A549 (cell line): Measurements from ENCODE around the gene EVI5L. TPM values are rescaled to one million over a fixed set of nuclear protein-coding genes. Genes with fewer than 3 reads are reported as not detected.

Experiments used
- ATAC-seq, 2 experiments: fragments of 200-7000 bp in 1 of 2; fragments of >200 bp in 1 of 2; cut with Nextera tagmentation in 1 of 2; cut with Tn5 transposase in 1 of 2; 3 replicates each; pipeline versions ENCODE4 v1.8.0 to v1.9.1; 2018 to 2020; ENCODE audit warnings: mild to moderate bottlenecking in 1 of 2, moderate library complexity in 1 of 2
- CTCF ChIA-PET: fragments of 300-600 bp; sonication (Branson Sonifier 250); formaldehyde crosslinking; extraction: SDS; loops from one replicate; lab custom pipeline; 2021; ENCODE audit warnings: antibody characterized with exemption, inconsistent platforms; lab: Yijun Ruan, JAX
- POLR2A ChIA-PET: fragments of 350-600 bp; formaldehyde crosslinking; extraction: SDS; loops from one replicate; lab custom pipeline; 2021; ENCODE audit warnings: antibody characterized with exemption, inconsistent platforms; lab: Yijun Ruan, JAX
- DNase-seq, 2 experiments: peaks; one replicate each; pipeline versions ENCODE4 v3.0.0 to v3.0.0-alpha.2; 2011 to 2016; ENCODE audit warnings: low read depth in 1 of 2, low spot score in 1 of 2
- FAIRE-seq: peaks from 2 replicates; lab custom pipeline; 2011; peaks lifted over from hg19 to GRCh38; lab: Jason Lieb, UNC
- H3K27ac ChIP-seq, 2 experiments: fragments of >200 bp; sonication (Bioruptor Twin); formaldehyde crosslinking; 3 replicates each; pipeline ENCODE4 v1.5.1; 2016 to 2017
- H3K4me1 ChIP-seq: fragments of >200 bp; sonication (Bioruptor Twin); formaldehyde crosslinking; 3 replicates; pipeline ENCODE4 v1.6.1; 2016
- H3K4me2 ChIP-seq: fragments of >200 bp; sonication (Bioruptor Twin); formaldehyde crosslinking; 3 replicates; pipeline ENCODE4 v1.6.1; 2016
- H3K4me3 ChIP-seq: fragments of >200 bp; sonication (Bioruptor Twin); formaldehyde crosslinking; 3 replicates; pipeline ENCODE4 v1.5.1; 2016
- H3K9me3 ChIP-seq: fragments of >200 bp; sonication (Bioruptor Twin); formaldehyde crosslinking; 3 replicates; pipeline ENCODE4 v1.6.1; 2016
- CBX8 ChIP-seq: fragments of 200-600 bp; sonication (generic); IDR thresholded peaks from 2 replicates; pipeline ENCODE4 v1.6.1; 2016
- CEBPB ChIP-seq, 2 experiments: fragments of >200 bp in 1 of 2; sonication (Bioruptor Twin) in 1 of 2; formaldehyde crosslinking in 1 of 2; IDR thresholded peaks; 2 replicates each; pipeline ENCODE4 v1.6.1; 2012 to 2016
- EHMT2 ChIP-seq: fragments of 200-600 bp; sonication (generic); IDR thresholded peaks from 2 replicates; pipeline ENCODE4 v1.6.1; 2016; ENCODE audit warnings: antibody characterized with exemption, low read depth, mild to moderate bottlenecking, moderate library complexity
- ESRRA ChIP-seq: fragments of 150-350 bp; IDR thresholded peaks from 2 replicates; pipeline ENCODE4 v1.6.1; 2014; ENCODE audit warnings: mild to moderate bottlenecking, low read length, borderline replicate concordance
- FOSB ChIP-seq: fragments of 250-450 bp; sonication (Bioruptor Pico); IDR thresholded peaks from 2 replicates; pipeline ENCODE4 v1.5.0; 2020; ENCODE audit warnings: mild to moderate bottlenecking, moderate library complexity
- FOSL2 ChIP-seq, 2 experiments: fragments of 450-650 bp in 1 of 2; fragments of >200 bp in 1 of 2; sonication (Bioruptor Twin) in 1 of 2; formaldehyde crosslinking; IDR thresholded peaks; 2 replicates each; pipeline versions ENCODE4 v1.5.0 to v1.6.1; 2016 to 2020; ENCODE audit warnings: mild to moderate bottlenecking in 1 of 2, moderate library complexity in 1 of 2
- FOXS1 ChIP-seq: fragments of 250-450 bp; sonication (Bioruptor Pico); IDR thresholded peaks from 2 replicates; pipeline ENCODE4 v1.5.0; 2020; ENCODE audit warnings: mild to moderate bottlenecking, moderate library complexity
- HEYL ChIP-seq: fragments of 250-450 bp; sonication (Bioruptor Pico); IDR thresholded peaks from 2 replicates; pipeline ENCODE4 v1.8.0; 2021; ENCODE audit warnings: mild to moderate bottlenecking, moderate library complexity
- HOXB13 ChIP-seq: fragments of 250-450 bp; sonication (Bioruptor Pico); IDR thresholded peaks from 2 replicates; pipeline ENCODE4 v1.5.0; 2020; ENCODE audit warnings: low read depth, mild to moderate bottlenecking, moderate library complexity
- HOXB5 ChIP-seq: fragments of 250-450 bp; sonication (Bioruptor Pico); IDR thresholded peaks from 2 replicates; pipeline ENCODE4 v1.5.0; 2020; ENCODE audit warnings: mild to moderate bottlenecking, moderate library complexity
- KDM5A ChIP-seq: fragments of 200-600 bp; sonication (generic); IDR thresholded peaks from 2 replicates; pipeline ENCODE4 v1.6.1; 2016; ENCODE audit warnings: antibody characterized with exemption, mild to moderate bottlenecking
- PHF8 ChIP-seq: fragments of 200-600 bp; sonication (generic); IDR thresholded peaks from 2 replicates; pipeline ENCODE4 v1.6.1; 2016; ENCODE audit warnings: low read depth, mild to moderate bottlenecking, antibody characterized with exemption, moderate library complexity, borderline replicate concordance
- POLR2A ChIP-seq: IDR thresholded peaks from 2 replicates; pipeline ENCODE4 v1.6.1; 2012; ENCODE audit warnings: mild to moderate bottlenecking, low read length
- RAD21 ChIP-seq, 2 experiments: fragments of >200 bp in 1 of 2; sonication (Bioruptor Twin) in 1 of 2; formaldehyde crosslinking in 1 of 2; IDR thresholded peaks in 1 of 2; conservative IDR thresholded peaks in 1 of 2; 2 replicates in 1 of 2; 3 replicates in 1 of 2; pipeline ENCODE4 v1.6.1; 2012 to 2018; ENCODE audit warnings: inconsistent platforms in 1 of 2
- RCOR1 ChIP-seq: fragments of 150-350 bp; IDR thresholded peaks from 2 replicates; pipeline ENCODE4 v1.6.1; 2014; ENCODE audit warnings: antibody characterized with exemption, low read length, low read depth
- RFX5 ChIP-seq: fragments of 450-650 bp; IDR thresholded peaks from 2 replicates; pipeline ENCODE4 v1.7.1; 2014; ENCODE audit warnings: antibody characterized with exemption, mild to moderate bottlenecking, moderate library complexity
- SREBF2 ChIP-seq: fragments of 450-650 bp; IDR thresholded peaks from 2 replicates; pipeline ENCODE4 v1.6.1; 2014; ENCODE audit warnings: mild to moderate bottlenecking, moderate library complexity
- TFCP2L1 ChIP-seq: fragments of 250-450 bp; sonication (Bioruptor Pico); IDR thresholded peaks from 2 replicates; pipeline ENCODE4 v1.5.0; 2021; ENCODE audit warnings: mild to moderate bottlenecking
- TP53 ChIP-seq: fragments of 250-450 bp; sonication (Bioruptor Pico); IDR thresholded peaks from 2 replicates; pipeline ENCODE4 v1.5.0; 2021; ENCODE audit warnings: mild to moderate bottlenecking, moderate library complexity
- ZFP36 ChIP-seq: fragments of 450-650 bp; IDR thresholded peaks from 2 replicates; pipeline ENCODE4 v1.6.1; 2014; ENCODE audit warnings: borderline replicate concordance; ENCODE audit not compliant: partially characterized antibody
- ZSCAN20 ChIP-seq: fragments of 250-450 bp; sonication (Bioruptor Pico); IDR thresholded peaks from 2 replicates; pipeline ENCODE4 v1.8.0; 2022; ENCODE audit warnings: mild to moderate bottlenecking, moderate library complexity
- WGBS: methylation state at CpG from one replicate; pipeline ENCODE4 v1.1.6; 2017; ENCODE audit errors: missing lambda C conversion rate; 5-methylcytosine and 5-hydroxymethylcytosine counted together
- polyA plus RNA-seq, 4 experiments: library from polyadenylated mRNA; depleted of rRNA in 3 of 4; stranded (reverse); fragments of >200 nt; fragmentation: RNase III in 1 of 4; extraction: RNeasy Plus Mini Kit Qiagen cat#74134 plus additional on column Dnase treatment in 1 of 4; gene quantifications; 2 replicates in 3 of 4; 3 replicates in 1 of 4; pipeline ENCODE4 v1.2.3, GENCODE V29; 2011 to 2017
- TF ChIP-seq, protein P1 (sequence below): IDR thresholded peaks from 2 replicates; pipeline ENCODE4 v1.6.1; 2012
- TF ChIP-seq, protein P2 (sequence below): fragments of 250-450 bp; sonication (Bioruptor Pico); IDR thresholded peaks from 2 replicates; pipeline ENCODE4 v1.5.0; 2021; ENCODE audit warnings: mild to moderate bottlenecking, moderate library complexity, borderline replicate concordance
- TF ChIP-seq, protein P3 (sequence below): IDR thresholded peaks from 2 replicates; pipeline ENCODE4 v1.6.1; 2012
- TF ChIP-seq, protein P4 (sequence below): fragments of >200 bp; sonication (Bioruptor Twin); formaldehyde crosslinking; IDR thresholded peaks from 2 replicates; pipeline ENCODE4 v1.6.1; 2016
- TF ChIP-seq, protein P5 (sequence below): fragments of >200 bp; sonication (Bioruptor Twin); formaldehyde crosslinking; IDR thresholded peaks from 3 replicates; pipeline ENCODE4 v1.5.1; 2016

EVI5L gene
- polyA plus RNA-seq, 2 of the 4 experiments (the other 2 are of a cell fraction) = 1.2 to 1.8 TPM

DNA sequence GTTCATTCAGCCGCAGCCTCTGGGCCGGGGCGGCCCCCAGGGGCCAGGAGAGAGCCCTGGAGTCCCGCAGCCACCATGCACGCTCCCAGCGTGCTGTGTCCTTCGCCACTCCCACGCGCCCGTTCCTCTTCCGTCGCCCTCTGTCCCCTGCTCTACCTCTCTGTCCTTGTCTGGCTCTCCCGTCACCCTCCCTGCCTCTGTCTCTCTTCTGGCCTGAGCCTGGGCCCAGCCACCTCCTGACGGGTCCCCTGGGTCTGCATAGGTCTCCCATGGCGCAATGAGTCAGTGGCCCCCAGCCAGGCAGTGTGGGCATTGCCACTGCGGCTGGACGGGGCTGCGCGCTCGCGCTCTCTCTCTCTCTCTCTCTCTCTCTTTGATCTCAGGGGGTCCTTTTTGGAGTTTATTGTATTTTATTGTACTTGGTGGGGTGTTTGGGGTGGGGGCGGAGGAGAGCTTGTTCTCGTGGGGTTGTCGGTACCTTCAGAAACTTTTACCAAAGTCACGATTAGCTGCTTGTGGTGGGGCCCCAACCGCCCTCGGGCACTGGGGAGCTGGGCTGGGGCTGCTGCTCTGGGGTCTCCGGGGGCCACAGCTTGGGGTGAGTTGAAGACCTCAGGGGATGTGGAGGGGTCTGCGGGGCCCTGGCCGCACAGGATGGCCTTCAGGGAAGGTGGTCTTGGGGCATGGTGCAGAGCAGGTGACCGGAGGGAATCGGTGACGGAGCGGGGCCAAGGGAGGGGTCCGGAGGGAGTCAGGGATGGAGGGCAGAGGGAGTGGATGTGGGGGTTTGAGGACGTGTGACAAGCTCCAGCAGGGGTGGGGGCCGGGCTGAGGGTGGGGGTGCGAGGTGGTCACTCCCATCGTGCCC is 82.9 kb downstream of the EVI5L start:
- no peak for FAIRE-seq
- TF ChIP-seq POLR2A (no peak), FOSB (CRISPR knock-in tag) (no peak), HOXB13 (CRISPR knock-in tag) (no peak), FOXS1 (CRISPR knock-in tag) (no peak), ZSCAN20 (no peak), ZFP36 (no peak), RFX5 (no peak), CEBPB (IDR thresholded peaks at IDR 0.05) (no peak), FOSL2 (IDR thresholded peaks at IDR 0.05) (no peak), FOSL2 (CRISPR knock-in tag; IDR thresholded peaks at IDR 0.05) (no peak), TP53 (no peak), RAD21 (conservative IDR thresholded peaks at IDR 0.05 in 1 of 2, IDR thresholded peaks at IDR 0.05 in 1 of 2) (no peak), TFCP2L1 (CRISPR knock-in tag) (no peak)
- TF ChIP-seq, protein P1, sequence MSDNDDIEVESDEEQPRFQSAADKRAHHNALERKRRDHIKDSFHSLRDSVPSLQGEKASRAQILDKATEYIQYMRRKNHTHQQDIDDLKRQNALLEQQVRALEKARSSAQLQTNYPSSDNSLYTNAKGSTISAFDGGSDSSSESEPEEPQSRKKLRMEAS = no peak
- TF ChIP-seq, protein P2, sequence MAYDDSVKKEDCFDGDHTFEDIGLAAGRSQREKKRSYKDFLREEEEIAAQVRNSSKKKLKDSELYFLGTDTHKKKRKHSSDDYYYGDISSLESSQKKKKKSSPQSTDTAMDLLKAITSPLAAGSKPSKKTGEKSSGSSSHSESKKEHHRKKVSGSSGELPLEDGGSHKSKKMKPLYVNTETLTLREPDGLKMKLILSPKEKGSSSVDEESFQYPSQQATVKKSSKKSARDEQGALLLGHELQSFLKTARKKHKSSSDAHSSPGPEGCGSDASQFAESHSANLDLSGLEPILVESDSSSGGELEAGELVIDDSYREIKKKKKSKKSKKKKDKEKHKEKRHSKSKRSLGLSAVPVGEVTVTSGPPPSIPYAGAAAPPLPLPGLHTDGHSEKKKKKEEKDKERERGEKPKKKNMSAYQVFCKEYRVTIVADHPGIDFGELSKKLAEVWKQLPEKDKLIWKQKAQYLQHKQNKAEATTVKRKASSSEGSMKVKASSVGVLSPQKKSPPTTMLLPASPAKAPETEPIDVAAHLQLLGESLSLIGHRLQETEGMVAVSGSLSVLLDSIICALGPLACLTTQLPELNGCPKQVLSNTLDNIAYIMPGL (CRISPR knock-in tag) = no peak
- Histone ChIP-seq H3K4me2 (no peak overlapping the region), H3K27ac (no peak overlapping the region), H3K4me1 (peaks cover 9% of the 10 kb centered on the region), H3K9me3 (no peaks in the 10 kb centered on the region), H3K4me3 (no peak overlapping the region)
- CTCF ChIA-PET = interaction anchor here (1.8 to 2.1 kb wide), 2 partner anchors 9 to 45 kb away, joined by 6 to 8 read pairs; partner anchors contain the start of gene MAP2K7
- POLR2A ChIA-PET = interaction anchor here (1.7 kb wide), 1 partner anchor 10 kb away, joined by 5 read pairs; the partner anchor contains the start of gene MAP2K7
- no peak for DNase-seq
- WGBS = 93% methylated on average over 33 of the region's 39 CpGs
- ATAC-seq = no peak

DNA sequence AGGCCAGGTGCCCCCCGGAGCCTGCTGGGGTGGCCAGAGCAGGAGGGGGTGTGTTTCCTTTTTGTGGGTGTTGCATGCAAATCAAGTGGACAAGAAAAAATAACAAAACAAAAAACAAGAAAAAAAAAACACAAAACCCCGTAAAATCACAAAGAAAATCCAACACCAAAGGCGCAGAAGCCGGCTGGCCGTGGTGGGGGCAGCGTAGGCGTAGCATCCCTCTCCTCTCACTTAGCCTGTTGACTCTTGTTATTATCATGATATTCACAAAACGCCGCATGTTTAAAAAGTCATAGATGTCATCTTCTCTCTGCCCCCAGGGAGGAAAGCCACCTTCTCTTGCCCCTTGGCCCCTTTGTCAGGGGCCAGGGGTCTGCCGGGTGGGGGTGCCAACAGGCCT is 83.6 kb downstream of the EVI5L start:
- Histone ChIP-seq H3K4me2 (no peak overlapping the region), H3K4me1 (peaks cover 9% of the 10 kb centered on the region), H3K27ac (no peak overlapping the region), H3K9me3 (no peaks in the 10 kb centered on the region), H3K4me3 (no peak overlapping the region)
- CTCF ChIA-PET = no interaction called here
- 89% methylated on average over 10 of the region's 10 CpGs for WGBS
- FAIRE-seq (no peak), ATAC-seq (no peak), DNase-seq (no peak)
- POLR2A ChIA-PET = no interaction called here
- TF ChIP-seq, protein P3, sequence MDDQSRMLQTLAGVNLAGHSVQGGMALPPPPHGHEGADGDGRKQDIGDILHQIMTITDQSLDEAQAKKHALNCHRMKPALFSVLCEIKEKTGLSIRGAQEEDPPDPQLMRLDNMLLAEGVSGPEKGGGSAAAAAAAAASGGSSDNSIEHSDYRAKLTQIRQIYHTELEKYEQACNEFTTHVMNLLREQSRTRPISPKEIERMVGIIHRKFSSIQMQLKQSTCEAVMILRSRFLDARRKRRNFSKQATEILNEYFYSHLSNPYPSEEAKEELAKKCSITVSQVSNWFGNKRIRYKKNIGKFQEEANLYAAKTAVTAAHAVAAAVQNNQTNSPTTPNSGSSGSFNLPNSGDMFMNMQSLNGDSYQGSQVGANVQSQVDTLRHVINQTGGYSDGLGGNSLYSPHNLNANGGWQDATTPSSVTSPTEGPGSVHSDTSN = no peak
- TF ChIP-seq HOXB5 (CRISPR knock-in tag) (no peak), ZSCAN20 (no peak), SREBF2 (no peak), CBX8 (no peak), RFX5 (no peak), ESRRA (no peak), PHF8 (no peak), EHMT2 (no peak), KDM5A (no peak), RAD21 (conservative IDR thresholded peaks at IDR 0.05 in 1 of 2, IDR thresholded peaks at IDR 0.05 in 1 of 2) (no peak), HEYL (CRISPR knock-in tag) (no peak), RCOR1 (no peak)
- TF ChIP-seq, protein P4, sequence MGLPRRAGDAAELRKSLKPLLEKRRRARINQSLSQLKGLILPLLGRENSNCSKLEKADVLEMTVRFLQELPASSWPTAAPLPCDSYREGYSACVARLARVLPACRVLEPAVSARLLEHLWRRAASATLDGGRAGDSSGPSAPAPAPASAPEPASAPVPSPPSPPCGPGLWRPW = no peak
- TF ChIP-seq, protein P5, sequence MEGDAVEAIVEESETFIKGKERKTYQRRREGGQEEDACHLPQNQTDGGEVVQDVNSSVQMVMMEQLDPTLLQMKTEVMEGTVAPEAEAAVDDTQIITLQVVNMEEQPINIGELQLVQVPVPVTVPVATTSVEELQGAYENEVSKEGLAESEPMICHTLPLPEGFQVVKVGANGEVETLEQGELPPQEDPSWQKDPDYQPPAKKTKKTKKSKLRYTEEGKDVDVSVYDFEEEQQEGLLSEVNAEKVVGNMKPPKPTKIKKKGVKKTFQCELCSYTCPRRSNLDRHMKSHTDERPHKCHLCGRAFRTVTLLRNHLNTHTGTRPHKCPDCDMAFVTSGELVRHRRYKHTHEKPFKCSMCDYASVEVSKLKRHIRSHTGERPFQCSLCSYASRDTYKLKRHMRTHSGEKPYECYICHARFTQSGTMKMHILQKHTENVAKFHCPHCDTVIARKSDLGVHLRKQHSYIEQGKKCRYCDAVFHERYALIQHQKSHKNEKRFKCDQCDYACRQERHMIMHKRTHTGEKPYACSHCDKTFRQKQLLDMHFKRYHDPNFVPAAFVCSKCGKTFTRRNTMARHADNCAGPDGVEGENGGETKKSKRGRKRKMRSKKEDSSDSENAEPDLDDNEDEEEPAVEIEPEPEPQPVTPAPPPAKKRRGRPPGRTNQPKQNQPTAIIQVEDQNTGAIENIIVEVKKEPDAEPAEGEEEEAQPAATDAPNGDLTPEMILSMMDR = no peak
- TF ChIP-seq, protein P2 (CRISPR knock-in tag) = no peak
